ENCODE measurements around the gene DDX1. TPM values are rescaled to one million over a fixed set of nuclear protein-coding genes. Genes with fewer than 3 reads are reported as not detected.

The DDX1 gene
- total RNA-seq, 1 donor from 2014 or later: 48.1 TPM

- peak in 1 of 2 donors; percentile 69 for DNase-seq (ENCODE audit: extremely low spot score in 2 of 2)
- TF ChIP-seq POLR2A (IDR thresholded peaks at IDR 0.05) (no peak), CTCF (IDR thresholded peaks at IDR 0.05) (no peak), POLR2AphosphoS5 (IDR thresholded peaks at IDR 0.05; ENCODE audit: insufficient read depth in 1 of 2, low read depth in 1 of 2) (no peak)
- intact Hi-C loops (cut with DNase I): no loop called here
These were observed 59.1 kb downstream of the DDX1 start for GRCh38 chr2:15650616-15651366.

GRCh38 chr2:15651367-15651727, 59.7 kb downstream of the DDX1 start:
- no peak for TF ChIP-seq POLR2A (IDR thresholded peaks at IDR 0.05)
- TF ChIP-seq CTCF (IDR thresholded peaks at IDR 0.05): no peak
- no peak for TF ChIP-seq POLR2AphosphoS5 (IDR thresholded peaks at IDR 0.05; ENCODE audit: insufficient read depth in 1 of 2, low read depth in 1 of 2)
- intact Hi-C loops (cut with DNase I): no loop called here
- Histone ChIP-seq H3K4me3 (no peak overlapping the region), H3K27me3 (no peaks in the 10 kb centered on the region), H3K27ac (no peak overlapping the region), H3K9me3 (no peaks in the 10 kb centered on the region), H3K4me1 (no peaks in the 10 kb centered on the region), H3K36me3 (no peaks in the 10 kb centered on the region)
- no peak for DNase-seq (ENCODE audit: extremely low spot score in 2 of 2)

More at GRCh38 chr2:15650616-15651366, 59.1 kb downstream of the DDX1 start:
- no peaks in the 10 kb centered on the region for H3K4me1 ChIP-seq
- H3K27ac ChIP-seq: no peak overlapping the region
- H3K27me3 ChIP-seq: no peaks in the 10 kb centered on the region
- H3K36me3 ChIP-seq: no peaks in the 10 kb centered on the region
- no peaks in the 10 kb centered on the region for H3K9me3 ChIP-seq
- no peak overlapping the region for H3K4me3 ChIP-seq

GRCh38 chr2:15652252-15652651, 60.6 kb downstream of the DDX1 start:
- peak in 1 of 2 donors; percentile 83 for DNase-seq (ENCODE audit: extremely low spot score in 2 of 2)
- TF ChIP-seq POLR2AphosphoS5 (IDR thresholded peaks at IDR 0.05; ENCODE audit: insufficient read depth in 1 of 2, low read depth in 1 of 2): no peak
- no peak for TF ChIP-seq CTCF (IDR thresholded peaks at IDR 0.05)
- no peak for TF ChIP-seq POLR2A (IDR thresholded peaks at IDR 0.05)
- H3K4me3 ChIP-seq: no peak overlapping the region

GRCh38 chr2:15652801-15653200, 61.1 kb downstream of the DDX1 start:
- DNase-seq (ENCODE audit: extremely low spot score in 2 of 2): peak in 1 of 2 donors; percentile 58
- intact Hi-C loops (cut with DNase I): no loop called here
- H3K4me1 ChIP-seq: no peaks in the 10 kb centered on the region
- H3K36me3 ChIP-seq: no peaks in the 10 kb centered on the region
- H3K27ac ChIP-seq: no peak overlapping the region
- H3K4me3 ChIP-seq: no peak overlapping the region
- TF ChIP-seq CTCF (IDR thresholded peaks at IDR 0.05) (no peak), POLR2A (IDR thresholded peaks at IDR 0.05) (no peak), POLR2AphosphoS5 (IDR thresholded peaks at IDR 0.05; ENCODE audit: insufficient read depth in 1 of 2, low read depth in 1 of 2) (no peak)
- no peaks in the 10 kb centered on the region for H3K27me3 ChIP-seq
- no peaks in the 10 kb centered on the region for H3K9me3 ChIP-seq

More at GRCh38 chr2:15652252-15652651, 60.6 kb downstream of the DDX1 start:
- no peaks in the 10 kb centered on the region for H3K9me3 ChIP-seq
- no peaks in the 10 kb centered on the region for H3K27me3 ChIP-seq
- H3K27ac ChIP-seq: no peak overlapping the region
- intact Hi-C loops (cut with DNase I): no loop called here
- H3K4me1 ChIP-seq: no peaks in the 10 kb centered on the region
- no peaks in the 10 kb centered on the region for H3K36me3 ChIP-seq
